GM18505 (cell line): ENCODE data around the gene WDTC1.
A peak's percentile ranks its signal among the peaks of the same experiment; 100 is the strongest.

Source experiments
- ATAC-seq: cut with Tn5 transposase; IDR thresholded peaks from one replicate; pipeline ENCODE4 v1.9.1; 2021; ENCODE audit not compliant: unreplicated experiment
- POLR2A ChIP-seq: IDR thresholded peaks from 4 replicates; pipeline ENCODE4 v1.6.1; 2011; ENCODE audit warnings: borderline replicate concordance; ENCODE audit not compliant: insufficient read depth, insufficient read length; ENCODE audit errors: extremely low read depth

WDTC1 gene

GRCh38 chr1:27302612-27303011 is 68.2 kb downstream of the WDTC1 start:
- no peak for ATAC-seq
- TF ChIP-seq POLR2A = no peak

- no peak for ATAC-seq
- TF ChIP-seq POLR2A = no peak
Observed at GRCh38 chr1:27303509-27303908, 69.1 kb downstream of the WDTC1 start.

GRCh38 chr1:27306071-27306470 is 71.6 kb downstream of the WDTC1 start:
- ATAC-seq = no peak
- TF ChIP-seq POLR2A = no peak

DNA sequence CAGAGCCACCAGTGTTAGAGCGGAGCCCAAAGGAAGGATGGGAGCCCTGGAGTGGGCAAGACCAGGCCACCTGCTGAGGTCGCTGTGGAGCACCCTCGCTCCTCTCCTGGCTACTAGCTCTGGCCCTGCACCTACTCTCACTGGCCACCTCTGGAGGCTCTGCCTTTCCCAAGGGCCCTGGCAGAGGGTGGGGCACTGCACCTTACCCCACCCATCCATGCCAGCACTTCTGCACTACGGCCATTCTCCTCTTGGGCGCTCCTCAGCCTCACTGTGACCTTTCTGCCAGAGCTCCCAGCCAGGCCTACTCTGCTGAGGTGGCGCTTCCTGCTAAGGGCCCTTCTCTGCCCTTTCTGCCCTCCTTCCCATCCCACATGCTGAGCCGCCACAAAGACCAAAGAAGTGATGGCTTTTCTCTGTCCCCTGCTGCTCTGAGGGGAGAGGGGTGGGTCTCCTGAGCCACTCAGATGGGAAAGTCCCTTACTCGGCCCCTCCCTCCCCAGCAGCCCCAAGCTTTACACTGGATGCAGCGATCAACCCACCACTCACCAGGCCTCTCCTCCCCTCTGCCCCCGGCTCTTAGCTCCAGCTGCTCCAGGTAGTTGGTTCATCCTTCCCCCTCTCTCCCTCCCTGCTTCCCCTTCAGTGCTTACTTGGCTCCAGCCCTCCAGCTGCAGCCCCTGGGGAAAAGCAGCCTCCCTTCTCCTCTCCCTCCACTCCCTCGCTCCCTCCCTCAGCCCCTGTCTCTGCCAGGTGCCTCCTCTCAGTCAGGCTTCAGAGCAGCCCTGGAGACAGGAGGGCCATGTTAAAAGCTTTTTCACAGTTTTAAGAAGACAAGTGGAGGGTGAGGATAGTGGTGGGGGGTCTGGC is 72.7 kb downstream of the WDTC1 start:
- no peak for TF ChIP-seq POLR2A
- ATAC-seq = no peak

GRCh38 chr1:27307874-27308598 is 73.6 kb downstream of the WDTC1 start:
- ATAC-seq = no peak
- TF ChIP-seq POLR2A = no peak

- TF ChIP-seq POLR2A = no peak
- no peak for ATAC-seq
Observed at GRCh38 chr1:27314169-27314568, 79.7 kb downstream of the WDTC1 start.

GRCh38 chr1:27314737-27315136 is 80.3 kb downstream of the WDTC1 start:
- TF ChIP-seq POLR2A = no peak
- no peak for ATAC-seq

DNA sequence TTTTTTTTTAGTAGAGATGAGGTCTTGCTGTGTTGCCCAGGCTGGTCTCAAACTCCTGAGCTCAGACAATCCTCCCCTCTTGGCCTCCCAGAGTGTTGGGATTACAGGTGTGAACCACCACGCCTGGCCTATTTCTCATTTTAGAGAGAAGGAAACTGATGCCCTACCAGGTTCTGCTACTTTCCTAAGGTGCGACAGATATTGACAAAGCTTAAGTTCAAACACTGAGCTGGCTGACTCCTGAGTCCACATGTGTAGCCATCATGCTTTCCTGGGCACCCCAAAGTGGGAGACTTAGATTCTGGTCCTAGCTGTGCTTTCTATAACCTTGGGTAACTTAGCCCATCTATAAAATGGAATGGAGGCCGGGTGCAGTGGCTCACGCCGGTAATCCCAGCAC is 82.4 kb downstream of the WDTC1 start:
- TF ChIP-seq POLR2A = no peak
- ATAC-seq = no peak

DNA sequence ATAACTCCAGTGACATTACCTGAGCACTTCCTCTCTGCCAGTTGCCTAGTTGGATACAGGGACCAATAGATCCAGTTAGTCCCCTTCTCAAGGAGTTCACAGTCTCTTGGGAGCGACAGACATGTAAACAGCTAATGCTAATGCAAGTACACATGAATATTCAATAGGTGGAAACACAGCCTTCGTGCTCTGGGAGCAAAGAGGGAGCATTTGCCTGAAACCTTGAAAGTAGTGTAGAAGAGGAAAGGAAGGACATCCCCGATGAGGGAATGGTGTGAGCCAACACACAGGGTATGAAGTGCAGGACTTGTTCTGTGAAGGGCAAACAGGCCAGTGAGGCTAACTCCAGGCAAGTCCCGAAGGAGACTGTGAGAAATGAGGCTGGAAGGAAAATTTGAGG is 83.7 kb downstream of the WDTC1 start:
- ATAC-seq = no peak
- TF ChIP-seq POLR2A = no peak

DNA sequence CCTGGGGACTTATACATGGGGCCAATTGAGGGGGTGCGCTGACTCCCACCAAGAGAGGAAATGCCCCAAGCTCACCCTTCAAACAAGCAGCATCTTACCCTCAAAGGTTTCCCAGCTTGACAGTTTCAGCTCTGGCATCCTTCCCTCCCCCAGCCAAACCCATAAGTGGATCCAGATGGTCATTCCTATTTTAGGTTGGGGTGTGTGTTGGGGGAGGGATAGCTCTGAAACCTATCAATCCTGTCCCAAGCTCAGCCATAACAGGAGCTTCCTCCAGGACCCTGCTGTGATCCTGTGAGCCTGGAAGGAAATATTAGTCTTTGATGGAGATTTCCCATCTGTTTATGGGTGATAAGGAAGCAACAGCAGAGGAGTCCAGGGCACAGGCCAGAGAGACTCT is 84.2 kb downstream of the WDTC1 start:
- no peak for TF ChIP-seq POLR2A

GRCh38 chr1:27321813-27322568 is 87.6 kb downstream of the WDTC1 start, which contains the start of gene TMEM222:
Gene TMEM222, plus strand, starts transcription at chr1:27322163. Its CDS starts 35 bp downstream, at chr1:27322198.
- TF ChIP-seq POLR2A = peak; percentile 92
- ATAC-seq = peak; percentile 92

More for the DNA sequence above, 84.2 kb downstream of the WDTC1 start:
- no peak for ATAC-seq

DNA sequence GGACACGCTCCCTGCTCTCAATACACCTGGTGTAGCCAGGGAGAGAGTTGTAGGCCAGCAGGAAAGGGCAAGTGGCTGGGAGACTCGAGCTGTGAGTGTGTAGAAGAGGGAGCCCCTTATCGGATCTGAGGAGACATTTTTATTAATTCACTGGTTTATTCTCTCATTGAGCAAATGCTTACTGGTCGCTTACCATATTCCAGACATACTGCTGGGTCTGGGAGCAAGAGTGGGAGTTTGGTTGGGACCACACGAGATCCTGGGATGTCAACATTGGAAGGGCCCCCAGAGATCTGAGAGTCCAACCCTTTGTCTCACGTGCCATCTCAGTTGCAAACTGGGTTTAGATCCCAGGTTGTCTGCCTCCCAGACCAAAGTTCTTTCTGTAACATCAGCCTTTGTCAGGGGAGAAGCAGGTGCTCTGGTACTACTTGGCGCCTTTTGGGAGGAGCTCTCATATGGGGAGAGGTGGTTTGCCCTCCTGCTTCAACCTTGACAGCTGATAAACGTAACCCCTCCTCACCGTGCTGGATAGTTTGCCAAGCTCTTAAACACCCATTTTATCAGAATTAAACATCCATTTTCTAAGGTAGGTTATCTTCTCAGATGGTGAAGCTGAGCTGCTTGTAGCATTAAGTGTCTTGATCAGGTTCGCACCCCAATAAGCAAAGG is 88.3 kb downstream of the WDTC1 start:
- ATAC-seq = no peak
- TF ChIP-seq POLR2A = no peak

DNA sequence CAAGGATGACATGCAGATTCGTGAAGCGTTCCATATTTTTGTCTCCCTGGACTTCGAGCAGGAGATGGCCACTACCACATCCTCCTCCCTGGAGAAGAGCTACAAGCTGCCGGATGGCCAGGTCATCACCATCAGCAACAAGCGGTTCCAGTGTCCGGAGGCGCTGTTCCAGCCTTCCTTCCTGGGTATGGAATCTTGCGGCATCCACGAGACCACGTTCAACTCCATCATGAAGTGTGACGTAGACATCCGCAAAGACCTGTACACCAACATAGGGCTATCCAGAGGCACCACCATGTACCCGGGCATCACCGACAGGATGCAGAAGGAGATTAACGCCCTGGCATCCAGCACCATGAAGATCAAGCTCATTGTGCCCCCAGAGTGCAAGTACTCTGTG is 90.9 kb downstream of the WDTC1 start:
- no peak for TF ChIP-seq POLR2A
- no peak for ATAC-seq
